Adipocyte (in vitro differentiated cells): ENCODE measurements around the gene NMNAT1.
A peak's percentile ranks its signal among the peaks of the same experiment; 100 is the strongest.
"Not testable (repeated sequence)": the region's sequence is repeated elsewhere in the genome, so short reads cannot be mapped to it uniquely, and the experiment has no call there.

Experiments used
- DNase-seq: peaks from one replicate; pipeline ENCODE4 v3.0.0-alpha.2; 2015; ENCODE audit warnings: low read depth
- H3K27me3 ChIP-seq: replicated peaks from 2 replicates; pipeline ENCODE4 v1.7.0; 2013; ENCODE audit warnings: mild to moderate bottlenecking, low read length, moderate library complexity; ENCODE audit not compliant: control insufficient read depth, insufficient read depth
- H3K36me3 ChIP-seq: 2 replicates; pipeline ENCODE4 v1.7.0; 2013; ENCODE audit warnings: low read length, mild to moderate bottlenecking, moderate library complexity; ENCODE audit not compliant: control insufficient read depth, insufficient read depth, severe bottlenecking
- H3K4me1 ChIP-seq: 2 replicates; pipeline ENCODE4 v1.7.0; 2013; ENCODE audit warnings: mild to moderate bottlenecking, low read length, moderate library complexity; ENCODE audit not compliant: control insufficient read depth, insufficient read depth
- H3K4me3 ChIP-seq: 2 replicates; pipeline ENCODE4 v1.7.0; 2013; ENCODE audit warnings: mild to moderate bottlenecking, low read length, moderate library complexity
- H3K9ac ChIP-seq: 2 replicates; pipeline ENCODE4 v1.7.0; 2013; ENCODE audit warnings: mild to moderate bottlenecking, low read length, moderate library complexity
- H3K9me3 ChIP-seq: 2 replicates; pipeline ENCODE4 v1.7.0; 2013; ENCODE audit warnings: mild to moderate bottlenecking, low read length, moderate library complexity; ENCODE audit not compliant: control insufficient read depth

Gene NMNAT1

DNA sequence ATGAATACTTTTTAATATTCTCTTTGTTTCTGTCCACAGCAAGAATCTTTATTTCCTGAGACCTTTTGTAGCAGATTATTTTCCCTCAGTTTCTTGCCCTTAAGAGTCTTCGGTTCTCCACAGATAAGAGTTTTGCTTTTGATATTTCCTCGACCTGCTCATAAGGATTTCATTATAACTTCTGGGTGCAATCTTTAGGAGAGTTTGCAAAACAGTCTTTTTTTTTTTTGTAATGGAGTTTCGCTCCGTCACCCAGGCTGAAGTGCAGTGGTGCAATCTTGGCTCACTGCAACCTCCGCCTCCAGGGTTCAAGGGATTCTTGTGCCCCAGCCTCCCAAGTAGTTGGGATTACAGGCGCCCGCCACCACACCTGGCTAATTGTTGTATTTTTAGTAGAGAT is 79.4 kb downstream of the NMNAT1 start:
- no peak overlapping the region for H3K4me3 ChIP-seq
- no peaks in the 10 kb centered on the region for H3K27me3 ChIP-seq
- no peaks in the 10 kb centered on the region for H3K4me1 ChIP-seq
- no peak for DNase-seq
- H3K9ac ChIP-seq, result no peak overlapping the region
- H3K9me3 ChIP-seq, result no peaks in the 10 kb centered on the region
- no peaks in the 10 kb centered on the region for H3K36me3 ChIP-seq

DNA sequence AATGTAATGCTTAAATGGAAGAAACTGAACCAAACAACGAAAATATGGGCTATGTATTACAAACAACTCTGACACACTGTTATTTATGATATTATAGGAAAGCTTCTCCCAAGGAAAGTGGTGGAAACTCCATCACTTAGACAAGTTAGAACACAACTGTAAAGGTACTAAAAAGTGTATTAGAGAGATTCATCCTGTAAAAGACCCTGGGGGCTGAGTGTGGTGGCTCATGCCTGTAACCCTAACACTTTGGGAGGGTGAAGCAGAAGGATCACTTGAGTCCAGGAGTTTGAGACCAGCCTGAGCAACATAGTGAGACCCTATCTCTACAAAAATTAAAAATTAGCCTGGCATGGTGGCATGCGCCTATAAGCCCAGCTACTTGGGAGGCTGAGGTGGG is 82.1 kb downstream of the NMNAT1 start:
- Histone ChIP-seq H3K9ac (no peak overlapping the region), H3K27me3 (no peaks in the 10 kb centered on the region), H3K9me3 (no peaks in the 10 kb centered on the region), H3K36me3 (no peaks in the 10 kb centered on the region), H3K4me3 (no peak overlapping the region), H3K4me1 (no peaks in the 10 kb centered on the region)
- DNase-seq, result no peak

DNA sequence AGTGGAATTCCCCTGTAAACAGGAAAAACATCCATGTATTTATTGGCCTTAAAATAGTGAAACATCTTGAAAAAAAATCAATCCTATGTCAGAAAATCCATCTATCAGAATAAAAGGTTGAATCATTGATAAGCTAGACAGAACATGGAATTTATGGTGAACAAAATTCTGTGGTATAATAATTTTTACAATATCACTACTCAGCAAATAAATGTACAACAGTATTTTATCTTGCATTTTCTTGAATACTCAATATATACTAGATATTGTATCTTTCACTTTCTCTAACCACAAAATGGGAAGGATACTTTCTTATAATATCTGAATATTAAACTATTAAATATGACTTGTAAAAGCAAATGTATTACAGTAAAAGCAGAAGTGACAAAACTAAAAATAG is 83.8 kb downstream of the NMNAT1 start:
- Histone ChIP-seq H3K36me3 (no peaks in the 10 kb centered on the region), H3K9ac (no peak overlapping the region), H3K4me1 (no peaks in the 10 kb centered on the region), H3K4me3 (no peak overlapping the region), H3K27me3 (no peaks in the 10 kb centered on the region), H3K9me3 (no peaks in the 10 kb centered on the region)
- DNase-seq, result no peak

DNA sequence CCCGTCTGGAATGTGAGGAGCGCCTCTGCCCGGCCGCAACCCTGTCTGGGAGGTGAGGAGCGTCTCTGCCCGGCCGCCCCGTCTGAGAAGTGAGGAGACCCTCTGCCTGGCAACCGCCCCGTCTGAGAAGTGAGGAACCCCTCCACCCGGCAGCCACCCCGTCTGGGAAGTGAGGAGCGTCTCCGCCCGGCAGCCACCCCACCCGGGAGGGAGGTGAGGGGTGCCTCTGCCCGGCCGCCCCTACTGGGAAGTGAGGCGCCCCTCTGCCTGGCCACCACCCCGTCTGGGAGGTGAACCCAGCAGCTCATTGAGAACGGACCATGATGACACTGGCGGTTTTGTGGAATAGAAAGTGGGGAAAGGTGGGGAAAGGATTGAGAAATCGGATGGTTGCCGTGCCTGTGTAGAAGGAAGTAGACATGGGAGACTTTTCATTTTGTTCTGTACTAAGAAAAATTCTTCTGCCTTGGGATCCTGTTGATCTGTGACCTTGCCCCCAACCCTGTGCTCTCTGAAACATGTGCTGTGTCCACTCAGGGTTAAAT is 85.8 kb downstream of the NMNAT1 start:
- H3K9ac ChIP-seq, H3K27me3 ChIP-seq, DNase-seq, H3K4me3 ChIP-seq, H3K4me1 ChIP-seq, H3K9me3 ChIP-seq, H3K36me3 ChIP-seq: not testable (repeated sequence)

DNA sequence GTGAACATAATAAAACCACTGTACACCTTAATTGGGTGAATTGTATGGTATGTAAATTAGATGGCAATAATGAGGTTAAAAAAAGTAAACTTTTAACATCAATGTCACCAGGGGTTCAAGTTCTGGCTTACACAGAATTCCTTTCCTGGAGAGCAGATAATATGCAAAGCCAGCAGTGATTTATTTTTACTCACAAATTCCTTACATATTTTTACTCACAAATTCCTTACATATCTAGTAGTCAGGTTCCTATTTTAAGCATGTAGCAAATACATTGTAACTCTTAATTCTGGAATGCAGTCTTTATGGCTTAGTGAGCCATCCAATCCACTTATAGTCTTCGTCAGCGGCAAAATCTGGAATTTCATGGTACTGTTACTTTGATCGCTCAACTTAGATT is 88.2 kb downstream of the NMNAT1 start:
- H3K27me3 ChIP-seq, result no peaks in the 10 kb centered on the region
- no peak overlapping the region for H3K4me3 ChIP-seq
- H3K9ac ChIP-seq, result no peak overlapping the region
- DNase-seq, result peak; percentile 60
- no peaks in the 10 kb centered on the region for H3K9me3 ChIP-seq
- H3K36me3 ChIP-seq, result no peaks in the 10 kb centered on the region
- H3K4me1 ChIP-seq, result peaks cover 13% of the 10 kb centered on the region

DNA sequence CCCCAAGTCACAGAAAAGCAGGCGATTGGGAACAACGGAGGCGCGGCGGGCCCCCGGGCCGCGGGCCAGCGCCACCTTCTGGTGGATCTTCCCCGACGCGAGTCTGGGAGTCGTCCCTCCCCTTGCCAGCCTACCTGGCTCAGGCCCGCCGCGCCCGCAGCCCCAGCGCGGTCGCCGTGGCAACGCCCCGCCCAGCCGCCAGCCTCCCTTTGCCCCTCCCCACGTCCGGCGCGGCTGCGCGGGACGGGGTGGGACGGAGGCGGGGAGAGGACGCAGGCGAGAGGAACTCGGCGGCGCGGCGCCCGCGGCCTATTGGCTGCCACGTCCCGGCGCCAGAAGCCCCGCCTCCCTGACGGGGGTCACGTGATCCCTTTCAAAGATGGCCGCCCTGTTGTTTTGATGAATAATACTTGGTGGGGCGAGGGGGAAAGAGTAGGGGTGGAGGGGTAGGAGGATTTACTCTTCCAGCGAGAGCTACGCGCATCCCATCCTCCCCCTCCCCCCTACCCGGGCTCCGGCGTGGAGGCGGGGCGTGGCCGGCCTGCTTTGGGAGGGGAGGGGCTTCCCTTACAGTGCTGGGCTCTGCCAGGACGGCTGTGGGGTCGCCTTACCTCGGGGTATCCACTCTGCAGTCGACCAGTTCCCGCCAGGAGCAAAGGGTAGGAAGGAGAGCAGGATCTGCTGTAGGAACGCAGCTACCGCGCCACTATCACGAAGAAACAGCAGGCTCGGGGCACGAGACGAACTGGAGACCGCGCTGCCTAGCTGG is 89.5 kb downstream of the NMNAT1 start, which contains the start of gene UBE4B:
UBE4B (plus strand) TSS at position 369 of the 769 bp plus-strand sequence. CDS start 713 bp downstream, outside the sequence.
- H3K27me3 ChIP-seq, result no peaks in the 10 kb centered on the region

DNA sequence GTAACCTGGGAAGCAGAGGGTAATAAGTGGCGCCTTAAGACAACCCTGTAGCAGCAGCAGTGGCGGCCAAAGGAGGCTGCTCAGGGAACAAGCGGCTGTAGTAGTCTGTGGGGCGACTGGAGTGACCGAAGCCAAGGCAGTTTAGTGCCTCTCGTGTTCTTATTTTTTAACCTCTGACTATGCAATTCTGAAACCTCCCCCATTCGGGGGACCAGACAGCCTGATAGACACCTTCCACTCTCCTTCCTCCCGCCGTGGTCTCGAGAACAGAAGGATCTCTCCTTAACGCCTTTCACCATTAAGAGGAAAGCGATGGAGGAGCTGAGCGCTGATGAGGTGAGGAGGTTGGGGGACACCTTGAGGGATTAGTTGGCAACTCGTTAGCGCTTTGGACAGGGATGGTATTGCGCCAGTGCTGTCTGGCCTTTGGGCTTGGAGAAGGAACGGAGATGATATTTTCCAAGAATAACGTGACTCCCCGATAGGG is 90.1 kb downstream of the NMNAT1 start:
- DNase-seq, result peak; percentile 78
- Histone ChIP-seq H3K4me1 (peaks cover 13% of the 10 kb centered on the region), H3K4me3 (peak overlapping the region; percentile 97), H3K9me3 (no peaks in the 10 kb centered on the region), H3K27me3 (no peaks in the 10 kb centered on the region), H3K9ac (peak overlapping the region; percentile 98), H3K36me3 (peaks cover 3% of the 10 kb centered on the region)

More for the DNA sequence above, 89.5 kb downstream of the NMNAT1 start, which contains the start of gene UBE4B:
- Histone ChIP-seq H3K4me1 (peaks cover 13% of the 10 kb centered on the region), H3K9ac (peak within 1 kb of the TSS; percentile 98), H3K36me3 (no peaks in the 10 kb centered on the region), H3K9me3 (no peaks in the 10 kb centered on the region), H3K4me3 (peak within 1 kb of the TSS; percentile 97)
- DNase-seq, result peak; percentile 99
